Measurements from ENCODE around the gene GALNT3. TPM values are rescaled to one million over a fixed set of nuclear protein-coding genes. Genes with fewer than 3 reads are reported as not detected.

The GALNT3 gene
- total RNA-seq, 1 donor from 2014 or later, result 59.5 TPM

DNA sequence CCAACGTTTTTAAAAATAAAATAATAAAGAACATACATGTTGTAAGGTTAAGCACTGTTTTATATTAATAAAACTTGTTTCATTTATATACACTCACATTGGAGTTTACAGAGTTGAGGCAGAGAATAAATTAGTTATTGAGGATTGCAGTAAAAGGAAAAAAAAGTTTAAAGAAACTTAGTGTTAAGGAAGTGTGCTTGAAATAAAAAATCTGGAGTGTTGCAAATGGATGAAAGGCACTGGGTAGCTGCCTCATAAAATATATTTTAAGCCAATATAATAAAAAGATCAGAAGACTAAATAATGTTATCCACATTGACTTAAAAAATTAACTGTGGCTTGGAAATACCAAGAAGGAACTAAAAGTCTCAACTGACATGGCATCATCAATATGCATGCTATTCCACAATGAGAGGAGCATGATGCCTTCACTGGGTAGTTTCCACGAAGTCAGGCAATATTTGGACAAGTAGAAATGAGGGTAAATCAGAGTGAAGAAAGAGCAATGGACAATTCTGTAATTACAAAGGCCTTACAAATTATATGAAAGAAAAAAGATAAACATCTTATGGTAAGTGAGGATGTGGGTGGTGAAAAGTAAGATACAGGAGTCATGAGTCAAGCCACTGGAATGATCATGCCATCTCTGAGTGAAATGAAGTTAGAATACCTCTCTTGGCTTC is 2.5 kb downstream of the GALNT3 start:
- DNase-seq (ENCODE audit: low read depth), result peak; percentile 67

DNA sequence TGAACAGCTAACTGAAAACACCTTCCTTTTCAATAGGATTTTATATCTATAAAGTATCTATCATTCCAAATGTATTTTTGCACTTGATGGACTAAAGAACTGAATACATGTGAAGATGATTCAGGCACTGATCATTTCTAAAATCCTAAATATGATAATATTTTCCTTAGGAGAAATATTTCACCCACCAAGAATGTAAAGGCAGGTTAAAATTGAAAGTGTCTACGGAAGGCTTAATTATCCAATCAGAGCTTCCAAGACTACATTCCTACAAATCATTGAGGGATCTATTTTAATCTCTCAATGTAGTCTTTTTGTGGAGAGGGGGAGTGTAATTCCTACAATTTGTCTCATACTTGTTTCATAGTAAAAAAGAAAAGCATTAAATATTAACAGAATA is 3.6 kb downstream of the GALNT3 start:
- H3K4me3 ChIP-seq (ENCODE audit: low read depth, low read length), result no peak overlapping the region
- TF ChIP-seq, protein P1, sequence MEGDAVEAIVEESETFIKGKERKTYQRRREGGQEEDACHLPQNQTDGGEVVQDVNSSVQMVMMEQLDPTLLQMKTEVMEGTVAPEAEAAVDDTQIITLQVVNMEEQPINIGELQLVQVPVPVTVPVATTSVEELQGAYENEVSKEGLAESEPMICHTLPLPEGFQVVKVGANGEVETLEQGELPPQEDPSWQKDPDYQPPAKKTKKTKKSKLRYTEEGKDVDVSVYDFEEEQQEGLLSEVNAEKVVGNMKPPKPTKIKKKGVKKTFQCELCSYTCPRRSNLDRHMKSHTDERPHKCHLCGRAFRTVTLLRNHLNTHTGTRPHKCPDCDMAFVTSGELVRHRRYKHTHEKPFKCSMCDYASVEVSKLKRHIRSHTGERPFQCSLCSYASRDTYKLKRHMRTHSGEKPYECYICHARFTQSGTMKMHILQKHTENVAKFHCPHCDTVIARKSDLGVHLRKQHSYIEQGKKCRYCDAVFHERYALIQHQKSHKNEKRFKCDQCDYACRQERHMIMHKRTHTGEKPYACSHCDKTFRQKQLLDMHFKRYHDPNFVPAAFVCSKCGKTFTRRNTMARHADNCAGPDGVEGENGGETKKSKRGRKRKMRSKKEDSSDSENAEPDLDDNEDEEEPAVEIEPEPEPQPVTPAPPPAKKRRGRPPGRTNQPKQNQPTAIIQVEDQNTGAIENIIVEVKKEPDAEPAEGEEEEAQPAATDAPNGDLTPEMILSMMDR (IDR thresholded peaks at IDR 0.05; ENCODE audit: insufficient read depth, low read length, severe bottlenecking), result no peak
- H3K36me3 ChIP-seq (ENCODE audit: control insufficient read depth, insufficient read depth, low read length), result no peaks in the 10 kb centered on the region
- H3K27me3 ChIP-seq (ENCODE audit: control insufficient read depth, insufficient read depth, low read length), result no peaks in the 10 kb centered on the region
- DNase-seq (ENCODE audit: low read depth) (no peak), FAIRE-seq (no peak)

More for the DNA sequence above, 2.5 kb downstream of the GALNT3 start:
- TF ChIP-seq, protein P1 (IDR thresholded peaks at IDR 0.05; ENCODE audit: insufficient read depth, low read length, severe bottlenecking), result no peak
- FAIRE-seq, result no peak
- Histone ChIP-seq H3K36me3 (ENCODE audit: control insufficient read depth, insufficient read depth, low read length) (no peaks in the 10 kb centered on the region), H3K4me3 (ENCODE audit: low read depth, low read length) (no peak overlapping the region), H3K27me3 (ENCODE audit: control insufficient read depth, insufficient read depth, low read length) (no peaks in the 10 kb centered on the region)

DNA sequence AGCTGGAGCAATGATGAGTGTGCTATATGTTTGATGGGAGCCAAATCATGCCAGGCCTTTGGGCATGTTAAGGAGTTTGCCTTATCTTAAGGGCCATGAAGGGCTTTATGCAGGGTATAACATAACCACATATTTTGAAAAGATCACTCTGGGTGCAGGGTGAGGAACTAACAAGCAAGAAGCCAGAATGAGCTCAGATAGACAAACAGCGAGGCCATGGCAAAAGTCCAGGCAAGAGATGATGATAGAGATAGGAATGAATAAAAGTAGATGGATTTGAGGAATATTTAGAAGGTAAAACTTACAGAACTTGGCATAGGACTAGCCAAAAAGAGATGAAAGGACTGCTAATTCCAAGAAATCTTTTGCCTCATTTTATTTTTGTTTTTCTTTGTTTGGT is 6.7 kb downstream of the GALNT3 start:
- Histone ChIP-seq H3K36me3 (ENCODE audit: control insufficient read depth, insufficient read depth, low read length) (peaks cover 3% of the 10 kb centered on the region), H3K27me3 (ENCODE audit: control insufficient read depth, insufficient read depth, low read length) (no peaks in the 10 kb centered on the region), H3K4me3 (ENCODE audit: low read depth, low read length) (no peak overlapping the region)
- no peak for DNase-seq (ENCODE audit: low read depth)
- no peak for FAIRE-seq
- TF ChIP-seq, protein P1 (IDR thresholded peaks at IDR 0.05; ENCODE audit: insufficient read depth, low read length, severe bottlenecking), result no peak

GRCh38 chr2:165779706-165780105 is 14.3 kb downstream of the GALNT3 start:
- FAIRE-seq, result no peak
- Histone ChIP-seq H3K36me3 (ENCODE audit: control insufficient read depth, insufficient read depth, low read length) (peaks cover 3% of the 10 kb centered on the region), H3K27me3 (ENCODE audit: control insufficient read depth, insufficient read depth, low read length) (no peaks in the 10 kb centered on the region), H3K4me3 (ENCODE audit: low read depth, low read length) (no peak overlapping the region)
- no peak for DNase-seq (ENCODE audit: low read depth)
- TF ChIP-seq, protein P1 (IDR thresholded peaks at IDR 0.05; ENCODE audit: insufficient read depth, low read length, severe bottlenecking), result no peak

- H3K36me3 ChIP-seq (ENCODE audit: control insufficient read depth, insufficient read depth, low read length), result no peaks in the 10 kb centered on the region
- no peak for DNase-seq (ENCODE audit: low read depth)
- H3K27me3 ChIP-seq (ENCODE audit: control insufficient read depth, insufficient read depth, low read length), result no peaks in the 10 kb centered on the region
- peak; percentile 28 for FAIRE-seq
- TF ChIP-seq, protein P1 (IDR thresholded peaks at IDR 0.05; ENCODE audit: insufficient read depth, low read length, severe bottlenecking), result peak; percentile 12
- no peak overlapping the region for H3K4me3 ChIP-seq (ENCODE audit: low read depth, low read length)
Observed at GRCh38 chr2:165778653-165779451, 15.2 kb downstream of the GALNT3 start.
